H1 (cell line): ENCODE data around the gene EPHA6. TPM values are rescaled to one million over a fixed set of nuclear protein-coding genes. Genes with fewer than 3 reads are reported as not detected.
"Not testable (repeated sequence)": the region's sequence is repeated elsewhere in the genome, so short reads cannot be mapped to it uniquely, and the experiment has no call there.

Source experiments
- CTCF ChIA-PET: fragments of 300-600 bp; sonication (Branson Sonifier 250); formaldehyde crosslinking; loops from one replicate; lab custom pipeline; 2021; ENCODE audit not compliant: partially characterized antibody; lab: Charles Lee
- POLR2A ChIA-PET: fragments of 300-600 bp; sonication (Branson Sonifier 250); formaldehyde crosslinking; loops from one replicate; lab custom pipeline; 2021; ENCODE audit warnings: inconsistent platforms; ENCODE audit not compliant: partially characterized antibody; lab: Charles Lee
- DNase-seq, 2 experiments: peaks; one replicate each; pipeline versions ENCODE4 v3.0.0 to v3.0.0-alpha.2; 2010 to 2022; ENCODE audit warnings: low spot score in 2 of 2, low read depth in 1 of 2, mixed read lengths in 1 of 2
- FAIRE-seq: peaks from 2 replicates; lab custom pipeline; 2011; peaks lifted over from hg19 to GRCh38; lab: Jason Lieb, UNC
- H2AFZ ChIP-seq: 2 replicates; pipeline ENCODE4 v1.8.1; 2012; ENCODE audit warnings: low read length, inconsistent platforms
- H2AK5ac ChIP-seq: 2 replicates; pipeline ENCODE4 v1.6.1; 2013; ENCODE audit warnings: low read depth, low read length
- H2BK120ac ChIP-seq: replicated peaks from 2 replicates; pipeline ENCODE3; 2013; ENCODE audit warnings: low read depth, low read length, inconsistent platforms
- H2BK12ac ChIP-seq: 2 replicates; pipeline ENCODE4 v1.6.1; 2013; ENCODE audit warnings: low read depth, low read length
- H2BK15ac ChIP-seq: 2 replicates; pipeline ENCODE4 v1.6.1; 2013; ENCODE audit warnings: low read length
- H2BK20ac ChIP-seq: 2 replicates; pipeline ENCODE4 v1.6.1; 2013; ENCODE audit warnings: low read length
- H2BK5ac ChIP-seq: 2 replicates; pipeline ENCODE4 v1.6.1; 2013; ENCODE audit warnings: low read depth, low read length
- H3K14ac ChIP-seq: 2 replicates; pipeline ENCODE4 v1.6.1; 2013; ENCODE audit warnings: inconsistent platforms; ENCODE audit not compliant: insufficient read length
- H3K18ac ChIP-seq: 2 replicates; pipeline ENCODE4 v1.6.1; 2013; ENCODE audit warnings: low read length; ENCODE audit errors: extremely low read depth
- H3K23ac ChIP-seq: 2 replicates; pipeline ENCODE4 v1.6.1; 2013; ENCODE audit warnings: inconsistent platforms; ENCODE audit not compliant: insufficient read length
- H3K23me2 ChIP-seq: 2 replicates; pipeline ENCODE4 v1.6.1; 2013; ENCODE audit warnings: low read depth, low read length
- H3K27ac ChIP-seq: 2 replicates; pipeline ENCODE4 v1.6.1; 2011; ENCODE audit warnings: low read depth, low read length, inconsistent platforms
- H3K27me3 ChIP-seq, 4 experiments: replicated peaks in 1 of 4; 1 replicate in 1 of 4; 2 replicates in 3 of 4; pipeline versions ENCODE4 v1.6.1 to v1.8.1; 2011 to 2013; ENCODE audit warnings: low read length in 3 of 4, mild to moderate bottlenecking in 3 of 4, inconsistent platforms in 2 of 4, mixed read lengths in 2 of 4, moderate library complexity in 1 of 4; ENCODE audit not compliant: control insufficient read depth in 3 of 4, insufficient read depth in 3 of 4; ENCODE audit errors: extremely low read depth in 1 of 4
- H3K36me3 ChIP-seq, 4 experiments: 2 replicates each; pipeline versions ENCODE4 v1.6.1 to v1.8.1; 2011 to 2013; ENCODE audit warnings: mild to moderate bottlenecking in 4 of 4, low read length in 3 of 4, moderate library complexity in 2 of 4, control low read depth in 1 of 4, inconsistent platforms in 1 of 4; ENCODE audit not compliant: insufficient read depth in 4 of 4, control insufficient read depth in 2 of 4
- H3K4ac ChIP-seq: replicated peaks from 2 replicates; pipeline ENCODE3; 2013; ENCODE audit warnings: low read length, low read depth, mixed read lengths, inconsistent platforms; ENCODE audit not compliant: insufficient read length
- H3K4me1 ChIP-seq, 4 experiments: replicated peaks in 1 of 4; 1 replicate in 1 of 4; 2 replicates in 3 of 4; pipeline versions ENCODE4 v1.6.1 to v1.8.1; 2011 to 2013; ENCODE audit warnings: low read length in 3 of 4, inconsistent platforms in 2 of 4, mixed read lengths in 1 of 4; ENCODE audit not compliant: insufficient read depth in 4 of 4, control insufficient read depth in 3 of 4
- H3K4me2 ChIP-seq, 2 experiments: 2 replicates each; pipeline versions ENCODE4 v1.6.1 to v1.8.1; 2011 to 2013; ENCODE audit warnings: low read depth in 2 of 2, low read length in 2 of 2, control low read depth in 1 of 2, inconsistent platforms in 1 of 2, mild to moderate bottlenecking in 1 of 2; ENCODE audit not compliant: insufficient read depth in 1 of 2
- H3K4me3 ChIP-seq, 4 experiments: fragments of 200-600, 300-600 bp in 1 of 4; sonication (generic), shearing (Covaris generic), sonication (Bioruptor Twin) in 1 of 4; 2 replicates each; pipeline versions ENCODE4 v1.5.1 to v1.8.1; 2011 to 2016; ENCODE audit warnings: low read length in 4 of 4, low read depth in 3 of 4, control low read depth in 2 of 4, inconsistent platforms in 2 of 4, mild to moderate bottlenecking in 2 of 4, mixed read lengths in 1 of 4, moderate library complexity in 1 of 4; ENCODE audit not compliant: insufficient read depth in 2 of 4; ENCODE audit errors: extremely low read depth in 1 of 4
- H3K56ac ChIP-seq: replicated peaks from 2 replicates; pipeline ENCODE3; 2013; ENCODE audit warnings: low read depth, mild to moderate bottlenecking, mixed read lengths, low read length, inconsistent platforms; ENCODE audit not compliant: insufficient read length
- H3K79me1 ChIP-seq: 2 replicates; pipeline ENCODE4 v1.6.1; 2013; ENCODE audit warnings: low read depth, low read length, control low read depth
- H3K79me2 ChIP-seq, 2 experiments: 2 replicates each; pipeline versions ENCODE4 v1.6.1 to v1.8.1; 2012 to 2013; ENCODE audit warnings: low read length in 2 of 2, mild to moderate bottlenecking in 2 of 2, inconsistent platforms in 1 of 2; ENCODE audit not compliant: insufficient read depth in 2 of 2, control insufficient read depth in 1 of 2
- H3K9ac ChIP-seq, 4 experiments: replicated peaks in 1 of 4; 1 replicate in 1 of 4; 2 replicates in 3 of 4; pipeline versions ENCODE4 v1.6.1 to v1.8.1; 2011 to 2013; ENCODE audit warnings: low read depth in 3 of 4, low read length in 3 of 4, control low read depth in 2 of 4, mild to moderate bottlenecking in 2 of 4, moderate library complexity in 2 of 4, inconsistent platforms in 1 of 4; ENCODE audit errors: extremely low read depth in 1 of 4
- H3K9me3 ChIP-seq, 2 experiments: 2 replicates each; pipeline versions ENCODE4 v1.6.1 to v1.8.1; 2012 to 2013; ENCODE audit warnings: mild to moderate bottlenecking in 2 of 2, moderate library complexity in 2 of 2, control low read depth in 1 of 2, inconsistent platforms in 1 of 2, low read depth in 1 of 2, low read length in 1 of 2, mixed read lengths in 1 of 2; ENCODE audit not compliant: insufficient read depth in 2 of 2
- H4K20me1 ChIP-seq, 2 experiments: replicated peaks in 1 of 2; 2 replicates each; pipeline versions ENCODE3 to v1.8.1; 2011 to 2013; ENCODE audit warnings: inconsistent platforms in 2 of 2, low read length in 2 of 2, mild to moderate bottlenecking in 1 of 2; ENCODE audit not compliant: insufficient read depth in 2 of 2, control insufficient read depth in 1 of 2
- H4K5ac ChIP-seq: 2 replicates; pipeline ENCODE4 v1.6.1; 2013; ENCODE audit warnings: low read length, low read depth, mixed read lengths, inconsistent platforms; ENCODE audit not compliant: insufficient read length
- H4K8ac ChIP-seq: 2 replicates; pipeline ENCODE4 v1.8.0; 2013; ENCODE audit warnings: mild to moderate bottlenecking, moderate library complexity, low read length, inconsistent platforms; ENCODE audit not compliant: insufficient read depth; ENCODE audit errors: extremely low read depth
- H4K91ac ChIP-seq: replicated peaks from 2 replicates; pipeline ENCODE3; 2013; ENCODE audit warnings: low read length, mixed read lengths, inconsistent platforms; ENCODE audit not compliant: insufficient read length
- WGBS, 2 experiments: shearing (Covaris generic) in 1 of 2; methylation state at CpG; one replicate each; pipeline versions ENCODE4 v1.1.6 to v1.1.7; 2013 to 2015; ENCODE audit warnings: low lambda C conversion rate in 2 of 2, mixed read lengths in 2 of 2, inconsistent platforms in 1 of 2, low coverage in 1 of 2, missing lambda C conversion rate in 1 of 2; ENCODE audit not compliant: insufficient replicate concordance in 2 of 2, insufficient coverage in 1 of 2, insufficient read length in 1 of 2; ENCODE audit errors: extremely low coverage in 1 of 2, missing lambda C conversion rate in 1 of 2; 5-methylcytosine and 5-hydroxymethylcytosine counted together
- polyA plus RNA-seq, 7 experiments: library from polyadenylated mRNA; depleted of rRNA in 3 of 7; stranded (reverse) in 5 of 7; unstranded in 2 of 7; fragments of >200 nt in 5 of 7; fragments of 200-250 nt in 2 of 7; gene quantifications; 1 replicate in 5 of 7; 2 replicates in 1 of 7; 4 replicates in 1 of 7; pipeline versions ENCODE4 v1.2.1 to v1.2.3, GENCODE V29; 2011 to 2013; ENCODE audit warnings: missing spikeins in 2 of 7, mixed read lengths in 2 of 7
- total RNA-seq: library from RNA; stranded (reverse); fragmentation: NEBNext Ultra II Directional; extraction: Animal tissue kit (Norgen Biotek cat#: 25700); gene quantifications from 2 replicates; pipeline ENCODE4 v1.2.1, GENCODE V29; 2021

Gene EPHA6
- total and polyA plus RNA-seq, 2 of the 8 experiments (the other 6 are each of a cell fraction or from before 2014, with no cell fraction given) = 0.83 to 3.2 TPM

DNA sequence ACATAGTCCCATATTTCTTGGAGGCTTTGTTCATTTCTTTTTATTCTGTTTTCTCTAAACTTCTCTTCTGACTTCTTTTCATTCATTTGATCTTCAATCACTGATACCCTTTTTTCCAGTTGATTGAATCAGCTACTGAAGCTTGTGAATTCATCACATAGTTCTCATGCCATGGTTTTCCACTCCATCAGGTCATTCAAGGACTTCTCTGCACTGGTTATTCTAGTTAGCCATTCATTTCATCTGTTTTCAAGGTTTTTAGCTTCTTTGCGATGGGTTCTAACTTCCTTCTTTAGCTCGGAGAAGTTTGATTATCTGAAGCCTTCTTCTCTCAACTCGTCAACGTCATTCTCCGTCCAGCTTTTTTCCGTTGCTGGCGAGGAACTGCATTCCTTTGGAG lies 169.3 kb downstream of the EPHA6 start:
- H3K23ac ChIP-seq, H2BK120ac ChIP-seq, H2AK5ac ChIP-seq, H3K36me3 ChIP-seq, H2AFZ ChIP-seq, FAIRE-seq, H3K9ac ChIP-seq, H2BK5ac ChIP-seq, H3K9me3 ChIP-seq, H3K4me1 ChIP-seq, H4K8ac ChIP-seq, H3K79me2 ChIP-seq, CTCF ChIA-PET, H2BK15ac ChIP-seq, DNase-seq, H4K20me1 ChIP-seq, H2BK20ac ChIP-seq, H4K91ac ChIP-seq, H3K14ac ChIP-seq, H3K56ac ChIP-seq, H3K4me2 ChIP-seq, H3K27ac ChIP-seq, H3K27me3 ChIP-seq, H3K23me2 ChIP-seq, H2BK12ac ChIP-seq, H3K4ac ChIP-seq, POLR2A ChIA-PET, H3K18ac ChIP-seq, H4K5ac ChIP-seq, H3K4me3 ChIP-seq, H3K79me1 ChIP-seq: not testable (repeated sequence)
- WGBS, 2 experiments = 95% methylated on average over 7 of the region's 7 CpGs; no CpG with 5 or more reads in 1 of the 2 experiments
